Stimulated activated CD8-positive, alpha-beta memory T cell treated with anti-CD3 and anti-CD28 coated beads, Interleukin-12 subunit alpha, Interleukin-12 subunit beta, amount 100 ng/mL, for 24 hours (primary cell): Measurements from ENCODE around the gene NEDD4L.

Experiments used
- DNase-seq: peaks from one replicate; pipeline ENCODE4 v3.0.0-alpha.2; 2020; ENCODE audit errors: extremely low read depth

Gene NEDD4L

GRCh38 chr18:58315041-58315440 is 271.0 kb downstream of the NEDD4L start:
- no peak for DNase-seq

- DNase-seq = no peak
These were observed 271.8 kb downstream of the NEDD4L start for GRCh38 chr18:58315739-58316215.

- DNase-seq = no peak
These were observed 272.6 kb downstream of the NEDD4L start for GRCh38 chr18:58316396-58317342.

GRCh38 chr18:58319719-58320118 is 275.7 kb downstream of the NEDD4L start:
- DNase-seq = no peak

- no peak for DNase-seq
These were observed 277.0 kb downstream of the NEDD4L start for GRCh38 chr18:58320907-58321561.

- no peak for DNase-seq
These were observed 278.0 kb downstream of the NEDD4L start for GRCh38 chr18:58321986-58322385.

- no peak for DNase-seq
These were observed 278.4 kb downstream of the NEDD4L start for GRCh38 chr18:58322464-58322863.

- no peak for DNase-seq
These were observed 280.1 kb downstream of the NEDD4L start for GRCh38 chr18:58323866-58324762.

GRCh38 chr18:58324824-58325480 is 280.9 kb downstream of the NEDD4L start:
- DNase-seq = no peak

GRCh38 chr18:58325494-58325893 is 281.5 kb downstream of the NEDD4L start:
- DNase-seq = no peak

GRCh38 chr18:58334061-58334460 is 290.0 kb downstream of the NEDD4L start:
- DNase-seq = no peak

- DNase-seq = no peak
These were observed 291.2 kb downstream of the NEDD4L start for GRCh38 chr18:58335223-58335622.

GRCh38 chr18:58335821-58336220 is 291.8 kb downstream of the NEDD4L start:
- DNase-seq = no peak

GRCh38 chr18:58336605-58337004 is 292.6 kb downstream of the NEDD4L start:
- no peak for DNase-seq

- no peak for DNase-seq
These were observed 293.3 kb downstream of the NEDD4L start for GRCh38 chr18:58337285-58337684.

GRCh38 chr18:58337686-58338085 is 293.7 kb downstream of the NEDD4L start:
- no peak for DNase-seq

GRCh38 chr18:58338141-58338540 is 294.1 kb downstream of the NEDD4L start:
- no peak for DNase-seq

GRCh38 chr18:58338961-58339592 is 295.1 kb downstream of the NEDD4L start:
- DNase-seq = no peak

- no peak for DNase-seq
These were observed 295.9 kb downstream of the NEDD4L start for GRCh38 chr18:58339890-58340289.

- DNase-seq = no peak
These were observed 297.9 kb downstream of the NEDD4L start for GRCh38 chr18:58341916-58342315.
